22Rv1 (cell line): ENCODE data around the gene MPP3.

Experiments
- H3K27ac ChIP-seq: fragments of 450-650 bp; 2 replicates; pipeline ENCODE4 v1.5.1; 2017
- ZFX ChIP-seq: fragments of 450-650 bp; IDR thresholded peaks from 2 replicates; pipeline ENCODE4 v1.6.1; 2017; ENCODE audit warnings: antibody characterized with exemption, borderline replicate concordance
- TF ChIP-seq, protein P1 (sequence below): fragments of 450-650 bp; IDR thresholded peaks from 2 replicates; pipeline ENCODE4 v1.5.1; 2017; ENCODE audit warnings: mild to moderate bottlenecking

MPP3 gene

DNA sequence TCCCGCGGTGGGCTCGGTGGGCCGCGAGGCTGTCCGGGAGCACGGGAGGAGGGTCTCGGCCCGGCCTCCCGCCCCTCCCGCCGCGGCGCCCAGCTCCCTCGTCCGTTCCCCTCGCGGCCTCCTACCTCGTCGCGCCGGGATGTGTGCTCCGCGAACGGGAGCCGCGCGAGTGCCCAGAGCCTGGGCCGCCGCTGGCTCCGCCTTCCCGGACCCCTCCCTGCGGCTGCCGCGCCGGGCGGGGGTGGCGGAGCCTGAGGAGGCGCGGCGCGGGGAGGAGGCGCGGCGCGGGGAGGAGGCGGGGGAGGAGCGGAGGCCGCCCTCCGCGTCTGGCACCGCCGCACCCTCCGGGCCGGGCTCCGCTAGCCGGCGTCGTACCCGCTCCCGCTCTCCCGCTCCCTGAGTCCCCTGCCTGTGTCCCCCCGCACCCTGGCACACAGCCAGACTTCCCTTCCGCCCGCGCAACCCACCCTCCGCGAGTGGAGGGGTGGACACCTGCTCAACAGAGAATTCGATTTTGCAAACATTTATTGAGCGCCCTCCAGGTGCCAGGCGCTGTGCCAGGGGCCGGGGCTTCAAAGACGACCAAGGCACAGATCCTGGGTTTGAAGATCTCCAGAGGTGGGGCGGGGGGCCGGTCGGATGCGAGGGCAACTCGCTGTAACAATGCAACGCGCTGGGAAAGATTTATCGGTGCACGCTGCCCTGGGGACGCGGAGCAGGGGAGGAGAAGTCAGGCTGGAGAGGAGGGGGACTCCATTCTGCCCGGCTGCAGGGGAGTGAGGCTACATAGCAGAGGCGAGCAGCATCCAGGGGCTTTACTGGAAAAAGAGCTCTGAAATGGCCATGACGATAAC lies at the start of gene MPP3:
TSS of gene MPP3 (minus strand) at position 171 of the 854 bp plus-strand sequence. CDS start 1,240 bp downstream, outside the sequence.
- TF ChIP-seq ZFX: no peak
- TF ChIP-seq, protein P1, sequence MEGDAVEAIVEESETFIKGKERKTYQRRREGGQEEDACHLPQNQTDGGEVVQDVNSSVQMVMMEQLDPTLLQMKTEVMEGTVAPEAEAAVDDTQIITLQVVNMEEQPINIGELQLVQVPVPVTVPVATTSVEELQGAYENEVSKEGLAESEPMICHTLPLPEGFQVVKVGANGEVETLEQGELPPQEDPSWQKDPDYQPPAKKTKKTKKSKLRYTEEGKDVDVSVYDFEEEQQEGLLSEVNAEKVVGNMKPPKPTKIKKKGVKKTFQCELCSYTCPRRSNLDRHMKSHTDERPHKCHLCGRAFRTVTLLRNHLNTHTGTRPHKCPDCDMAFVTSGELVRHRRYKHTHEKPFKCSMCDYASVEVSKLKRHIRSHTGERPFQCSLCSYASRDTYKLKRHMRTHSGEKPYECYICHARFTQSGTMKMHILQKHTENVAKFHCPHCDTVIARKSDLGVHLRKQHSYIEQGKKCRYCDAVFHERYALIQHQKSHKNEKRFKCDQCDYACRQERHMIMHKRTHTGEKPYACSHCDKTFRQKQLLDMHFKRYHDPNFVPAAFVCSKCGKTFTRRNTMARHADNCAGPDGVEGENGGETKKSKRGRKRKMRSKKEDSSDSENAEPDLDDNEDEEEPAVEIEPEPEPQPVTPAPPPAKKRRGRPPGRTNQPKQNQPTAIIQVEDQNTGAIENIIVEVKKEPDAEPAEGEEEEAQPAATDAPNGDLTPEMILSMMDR: no peak
- peak within 1 kb of the TSS; percentile 70 for H3K27ac ChIP-seq

- TF ChIP-seq, protein P1: no peak
- TF ChIP-seq ZFX: no peak
- no peak overlapping the region for H3K27ac ChIP-seq
These were observed 49.0 kb upstream of the MPP3 start for GRCh38 chr17:43881758-43882505.

DNA sequence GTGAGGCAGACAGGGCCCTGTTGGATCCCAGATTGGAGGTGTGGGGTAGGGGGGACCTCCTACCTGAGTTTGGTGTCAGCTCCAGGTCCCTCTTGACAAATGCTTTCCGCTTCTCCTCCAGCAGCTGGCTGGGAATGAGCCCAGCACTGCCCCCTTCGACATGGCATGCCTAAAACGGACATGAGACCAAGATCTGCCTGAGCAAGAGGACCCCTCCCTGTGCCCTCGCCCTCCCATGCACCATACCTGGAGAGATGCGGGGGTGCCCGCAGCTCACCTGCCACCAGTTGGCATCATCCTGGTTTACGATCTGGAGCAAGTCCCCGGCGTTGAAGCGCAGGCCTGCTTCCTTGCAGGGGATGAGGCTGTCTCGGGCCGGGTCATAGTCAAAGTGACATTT lies 48.2 kb upstream of the MPP3 start:
- no peak overlapping the region for H3K27ac ChIP-seq
- no peak for TF ChIP-seq ZFX
- TF ChIP-seq, protein P1: no peak

DNA sequence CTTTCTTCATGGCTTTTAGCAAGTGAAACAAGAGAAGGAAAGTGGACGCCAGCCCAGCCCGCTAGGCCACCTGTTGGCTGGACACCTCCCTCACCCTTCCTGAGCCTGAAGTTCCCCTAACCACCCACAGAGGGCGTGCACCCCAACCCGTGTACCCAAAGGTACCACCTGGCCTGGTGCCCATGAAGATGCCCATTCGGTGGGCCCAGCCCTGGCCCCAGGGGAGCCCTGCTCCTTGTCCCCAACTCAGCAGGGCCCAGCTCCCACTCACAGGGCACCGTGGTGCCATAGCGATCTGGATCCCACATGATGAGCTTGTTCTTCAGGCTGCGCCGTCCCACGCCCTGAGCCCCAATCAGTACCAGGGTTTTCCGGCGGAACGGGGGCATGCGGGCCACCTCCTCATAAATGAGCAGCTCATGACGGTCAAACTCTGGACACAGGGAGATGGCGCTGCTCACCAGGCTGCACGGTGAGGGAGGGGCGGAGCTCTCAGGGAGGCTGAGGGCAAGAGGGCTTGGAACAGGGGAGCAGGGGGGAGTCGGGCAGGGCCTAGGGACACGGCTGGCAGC lies 47.6 kb upstream of the MPP3 start:
- TF ChIP-seq, protein P1: peak; percentile 85
- no peak for TF ChIP-seq ZFX
- H3K27ac ChIP-seq: no peak overlapping the region

GRCh38 chr17:43879723-43880419 lies 46.9 kb upstream of the MPP3 start:
- H3K27ac ChIP-seq: no peak overlapping the region
- no peak for TF ChIP-seq ZFX
- TF ChIP-seq, protein P1: no peak

- no peak overlapping the region for H3K27ac ChIP-seq
- TF ChIP-seq ZFX: no peak
- TF ChIP-seq, protein P1: peak; percentile 96
These were observed 45.6 kb upstream of the MPP3 start for GRCh38 chr17:43878260-43879175.
